Activated CD4-positive, alpha-beta memory T cell treated with anti-CD3 and anti-CD28 coated beads, Interleukin-2, amount 10 ng/mL, durations not matched to agents 7 days and 5 days (primary cell): ENCODE measurements around the gene HEXIM2. TPM values are rescaled to one million over a fixed set of nuclear protein-coding genes. Genes with fewer than 3 reads are reported as not detected.
A peak's percentile ranks its signal among the peaks of the same experiment; 100 is the strongest.

Source experiments
- CTCF ChIA-PET: fragments of 350-600 bp; sonication (Branson Sonifier 250); formaldehyde crosslinking; loops from one replicate; lab custom pipeline; 2021; ENCODE audit warnings: antibody characterized with exemption, inconsistent platforms; lab: Charles Lee
- POLR2A ChIA-PET: fragments of 350-600 bp; sonication (Branson Sonifier 250); formaldehyde crosslinking; loops from one replicate; lab custom pipeline; 2021; ENCODE audit warnings: antibody characterized with exemption; lab: Charles Lee
- DNase-seq: peaks from one replicate; pipeline ENCODE4 v3.0.0-alpha.2; 2020
- H3K27ac Mint-ChIP-seq: one replicate; pipeline ENCODE4 v1.8.0; 2021; ENCODE audit warnings: mild to moderate bottlenecking, mixed read lengths
- H3K27me3 Mint-ChIP-seq: one replicate; pipeline ENCODE4 v1.8.0; 2021; ENCODE audit warnings: mixed read lengths
- H3K36me3 Mint-ChIP-seq: one replicate; pipeline ENCODE4 v1.8.0; 2021; ENCODE audit warnings: low read depth, mixed read lengths
- H3K4me1 Mint-ChIP-seq: one replicate; pipeline ENCODE4 v1.8.0; 2021; ENCODE audit warnings: mixed read lengths
- H3K4me3 Mint-ChIP-seq: one replicate; pipeline ENCODE4 v1.8.0; 2021; ENCODE audit warnings: mild to moderate bottlenecking, mixed read lengths
- H3K9me3 Mint-ChIP-seq: one replicate; pipeline ENCODE4 v1.8.0; 2021; ENCODE audit warnings: mixed read lengths
- total RNA-seq, 2 experiments: library from RNA; stranded (reverse); gene quantifications; one replicate each; pipeline ENCODE4 v1.2.3, GENCODE V29; 2021

The HEXIM2 gene
- total RNA-seq, 2 experiments from 2014 or later: 6.5 to 8.0 TPM

DNA sequence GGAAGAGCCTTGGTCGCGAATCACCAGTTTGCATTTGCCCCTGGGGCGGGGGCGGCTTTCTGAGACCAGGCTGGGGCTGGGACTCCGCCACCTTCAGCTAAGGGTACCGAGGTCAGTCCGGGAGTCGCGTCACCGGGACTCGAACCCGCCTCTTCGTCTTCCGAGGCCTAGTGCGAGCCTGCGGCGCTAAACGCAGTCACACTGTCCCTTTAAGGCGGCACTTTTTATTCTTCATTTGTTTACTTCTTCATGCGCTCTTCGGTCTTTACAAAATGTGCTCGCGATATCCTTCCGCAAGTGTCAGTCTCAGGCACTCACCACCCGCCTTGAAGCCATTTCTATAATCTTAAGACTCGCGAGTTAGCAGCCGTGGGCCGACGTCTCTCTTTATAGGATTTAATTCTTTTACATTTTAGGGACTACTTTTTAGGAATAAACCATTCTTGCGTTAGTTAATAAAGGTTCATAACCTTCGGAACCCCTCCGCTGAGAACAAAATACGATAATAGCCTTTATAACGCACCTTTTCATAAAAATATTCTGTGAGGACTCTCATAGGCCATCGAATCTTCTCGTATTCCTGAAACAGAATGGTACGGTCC is 14.0 kb upstream of the HEXIM2 start:
- Mint-ChIP-seq H3K36me3 (peaks cover 29% of the 10 kb centered on the region), H3K9me3 (no peaks in the 10 kb centered on the region), H3K4me1 (peaks cover 50% of the 10 kb centered on the region), H3K27ac (peak overlapping the region; percentile 98), H3K4me3 (peak overlapping the region; percentile 97), H3K27me3 (no peaks in the 10 kb centered on the region)
- ChIA-PET POLR2A (interaction anchor here (0.9 to 6.6 kb wide), 17 partner anchors 10 to 261 kb away, joined by 3 to 470 read pairs (median 22); partner anchors contain the start of genes ACBD4, DCAKD, FMNL1 and HEXIM2), CTCF (interaction anchor here (0.6 to 11.2 kb wide), 9 partner anchors 10 to 165 kb away, joined by 3 to 347 read pairs (median 8); partner anchors contain the start of genes ACBD4, DCAKD, HEXIM2 and PLCD3)
- peak; percentile 84 for DNase-seq

DNA sequence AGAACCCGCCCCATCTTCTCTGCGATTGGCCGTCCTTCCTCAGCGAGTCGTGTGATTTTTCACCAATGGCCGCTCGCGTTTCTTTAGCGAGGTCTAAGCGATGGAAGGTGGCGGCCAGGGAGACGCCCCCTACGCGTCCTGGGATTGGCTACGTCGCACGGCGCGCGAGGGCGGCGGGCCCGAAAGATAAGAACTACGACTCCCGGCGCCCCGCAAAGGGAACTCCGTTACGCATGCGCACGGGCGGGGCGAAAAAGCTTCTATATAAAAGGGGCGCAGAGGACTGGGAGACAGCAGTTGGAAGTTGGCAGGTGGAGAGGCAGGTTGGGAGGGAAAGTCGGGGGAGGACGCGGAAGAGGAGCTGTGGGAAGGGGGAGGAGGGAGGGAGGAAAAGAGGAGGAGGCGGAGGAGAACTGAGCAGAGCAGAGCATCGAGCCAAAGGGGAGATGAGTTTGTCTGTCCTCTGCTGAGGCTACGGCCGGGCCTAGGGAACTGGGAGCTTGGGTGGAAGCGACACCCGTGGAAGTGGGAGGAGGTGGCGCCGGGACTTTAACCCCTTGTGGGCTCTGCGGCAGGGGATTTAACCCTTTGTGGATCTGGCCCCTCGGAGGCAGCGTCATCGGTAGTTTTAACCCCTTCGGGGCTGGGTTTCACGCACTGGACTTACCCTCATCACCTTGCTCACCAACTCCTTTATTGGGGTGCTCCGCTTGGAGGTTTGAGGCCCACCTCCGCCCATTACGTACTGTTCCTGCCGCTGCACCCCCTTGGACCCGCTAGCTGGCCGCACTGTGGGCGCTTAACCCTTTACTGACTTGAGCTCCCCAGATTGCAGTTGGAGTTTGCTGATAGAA is 13.3 kb upstream of the HEXIM2 start, which contains the start of gene HEXIM1:
HEXIM1 (plus strand) TSS at position 293 of the 854 bp plus-strand sequence. CDS start 716 bp downstream, outside the sequence.
- H3K4me1 Mint-ChIP-seq: peaks cover 45% of the 10 kb centered on the region
- peaks cover 29% of the 10 kb centered on the region for H3K36me3 Mint-ChIP-seq
- H3K27me3 Mint-ChIP-seq: no peaks in the 10 kb centered on the region
- H3K9me3 Mint-ChIP-seq: no peaks in the 10 kb centered on the region
- ChIA-PET CTCF (interaction anchor here (0.6 to 11.2 kb wide), 19 partner anchors 11 to 261 kb away, joined by 3 to 347 read pairs (median 5); partner anchors contain the start of genes ACBD4, DCAKD, HEXIM2 and PLCD3), POLR2A (interaction anchor here (0.7 to 6.6 kb wide), 26 partner anchors 11 to 261 kb away, joined by 3 to 470 read pairs (median 10); partner anchors contain the start of genes ACBD4, DCAKD, EFTUD2 and FMNL1)
- H3K4me3 Mint-ChIP-seq: peak within 1 kb of the TSS; percentile 97
- peak; percentile 99 for DNase-seq
- H3K27ac Mint-ChIP-seq: peak within 1 kb of the TSS; percentile 98

DNA sequence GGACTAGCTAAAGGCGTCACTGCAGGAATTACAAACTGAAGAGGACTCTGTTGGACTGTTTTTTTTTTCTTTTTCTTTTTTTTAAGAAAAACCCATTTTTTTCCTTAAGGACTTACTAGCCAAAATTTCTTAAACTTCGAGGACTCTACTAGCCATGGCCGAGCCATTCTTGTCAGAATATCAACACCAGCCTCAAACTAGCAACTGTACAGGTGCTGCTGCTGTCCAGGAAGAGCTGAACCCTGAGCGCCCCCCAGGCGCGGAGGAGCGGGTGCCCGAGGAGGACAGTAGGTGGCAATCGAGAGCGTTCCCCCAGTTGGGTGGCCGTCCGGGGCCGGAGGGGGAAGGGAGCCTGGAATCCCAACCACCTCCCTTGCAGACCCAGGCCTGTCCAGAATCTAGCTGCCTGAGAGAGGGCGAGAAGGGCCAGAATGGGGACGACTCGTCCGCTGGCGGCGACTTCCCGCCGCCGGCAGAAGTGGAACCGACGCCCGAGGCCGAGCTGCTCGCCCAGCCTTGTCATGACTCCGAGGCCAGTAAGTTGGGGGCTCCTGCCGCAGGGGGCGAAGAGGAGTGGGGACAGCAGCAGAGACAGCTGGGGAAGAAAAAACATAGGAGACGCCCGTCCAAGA is 12.5 kb upstream of the HEXIM2 start:
- H3K36me3 Mint-ChIP-seq: peaks cover 29% of the 10 kb centered on the region
- CTCF ChIA-PET: interaction anchor here (0.8 to 11.2 kb wide), 22 partner anchors 12 to 945 kb away, joined by 3 to 347 read pairs (median 5); partner anchors contain the start of genes ACBD4, HEXIM2 and PLCD3
- H3K4me3 Mint-ChIP-seq: peak overlapping the region; percentile 97
- peak; percentile 81 for DNase-seq
- H3K4me1 Mint-ChIP-seq: peaks cover 43% of the 10 kb centered on the region
- no peaks in the 10 kb centered on the region for H3K9me3 Mint-ChIP-seq
- peak overlapping the region; percentile 98 for H3K27ac Mint-ChIP-seq
- POLR2A ChIA-PET: interaction anchor here (0.6 to 6.6 kb wide), 31 partner anchors 8 to 1026 kb away, joined by 3 to 470 read pairs (median 7); partner anchors contain the start of genes ACBD4, DCAKD, EFTUD2 and FMNL1
- H3K27me3 Mint-ChIP-seq: no peaks in the 10 kb centered on the region

DNA sequence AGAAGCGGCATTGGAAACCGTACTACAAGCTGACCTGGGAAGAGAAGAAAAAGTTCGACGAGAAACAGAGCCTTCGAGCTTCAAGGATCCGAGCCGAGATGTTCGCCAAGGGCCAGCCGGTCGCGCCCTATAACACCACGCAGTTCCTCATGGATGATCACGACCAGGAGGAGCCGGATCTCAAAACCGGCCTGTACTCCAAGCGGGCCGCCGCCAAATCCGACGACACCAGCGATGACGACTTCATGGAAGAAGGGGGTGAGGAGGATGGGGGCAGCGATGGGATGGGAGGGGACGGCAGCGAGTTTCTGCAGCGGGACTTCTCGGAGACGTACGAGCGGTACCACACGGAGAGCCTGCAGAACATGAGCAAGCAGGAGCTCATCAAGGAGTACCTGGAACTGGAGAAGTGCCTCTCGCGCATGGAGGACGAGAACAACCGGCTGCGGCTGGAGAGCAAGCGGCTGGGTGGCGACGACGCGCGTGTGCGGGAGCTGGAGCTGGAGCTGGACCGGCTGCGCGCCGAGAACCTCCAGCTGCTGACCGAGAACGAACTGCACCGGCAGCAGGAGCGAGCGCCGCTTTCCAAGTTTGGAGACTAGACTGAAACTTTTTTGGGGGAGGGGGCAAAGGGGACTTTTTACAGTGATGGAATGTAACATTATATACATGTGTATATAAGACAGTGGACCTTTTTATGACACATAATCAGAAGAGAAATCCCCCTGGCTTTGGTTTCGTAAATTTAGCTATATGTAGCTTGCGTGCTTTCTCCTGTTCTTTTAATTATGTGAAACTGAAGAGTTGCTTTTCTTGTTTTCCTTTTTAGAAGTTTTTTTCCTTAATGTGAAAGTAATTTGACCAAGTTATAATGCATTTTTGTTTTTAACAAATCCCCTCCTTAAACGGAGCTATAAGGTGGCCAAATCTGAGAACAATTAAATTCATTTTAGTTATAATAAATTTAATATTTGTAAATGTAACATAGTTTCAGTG is 11.7 kb upstream of the HEXIM2 start:
- no peaks in the 10 kb centered on the region for H3K9me3 Mint-ChIP-seq
- peak overlapping the region; percentile 98 for H3K27ac Mint-ChIP-seq
- ChIA-PET POLR2A (interaction anchor here (0.6 to 6.6 kb wide), 27 partner anchors 9 to 1026 kb away, joined by 3 to 470 read pairs (median 7); partner anchors contain the start of genes ACBD4, DCAKD, EFTUD2 and FMNL1), CTCF (interaction anchor here (1.1 to 11.2 kb wide), 20 partner anchors 11 to 946 kb away, joined by 3 to 347 read pairs (median 6); partner anchors contain the start of genes ACBD4, HEXIM2, NMT1 and PLCD3)
- H3K27me3 Mint-ChIP-seq: no peaks in the 10 kb centered on the region
- peak; percentile 51 for DNase-seq
- peaks cover 29% of the 10 kb centered on the region for H3K36me3 Mint-ChIP-seq
- peak overlapping the region; percentile 97 for H3K4me3 Mint-ChIP-seq
- H3K4me1 Mint-ChIP-seq: peaks cover 41% of the 10 kb centered on the region

DNA sequence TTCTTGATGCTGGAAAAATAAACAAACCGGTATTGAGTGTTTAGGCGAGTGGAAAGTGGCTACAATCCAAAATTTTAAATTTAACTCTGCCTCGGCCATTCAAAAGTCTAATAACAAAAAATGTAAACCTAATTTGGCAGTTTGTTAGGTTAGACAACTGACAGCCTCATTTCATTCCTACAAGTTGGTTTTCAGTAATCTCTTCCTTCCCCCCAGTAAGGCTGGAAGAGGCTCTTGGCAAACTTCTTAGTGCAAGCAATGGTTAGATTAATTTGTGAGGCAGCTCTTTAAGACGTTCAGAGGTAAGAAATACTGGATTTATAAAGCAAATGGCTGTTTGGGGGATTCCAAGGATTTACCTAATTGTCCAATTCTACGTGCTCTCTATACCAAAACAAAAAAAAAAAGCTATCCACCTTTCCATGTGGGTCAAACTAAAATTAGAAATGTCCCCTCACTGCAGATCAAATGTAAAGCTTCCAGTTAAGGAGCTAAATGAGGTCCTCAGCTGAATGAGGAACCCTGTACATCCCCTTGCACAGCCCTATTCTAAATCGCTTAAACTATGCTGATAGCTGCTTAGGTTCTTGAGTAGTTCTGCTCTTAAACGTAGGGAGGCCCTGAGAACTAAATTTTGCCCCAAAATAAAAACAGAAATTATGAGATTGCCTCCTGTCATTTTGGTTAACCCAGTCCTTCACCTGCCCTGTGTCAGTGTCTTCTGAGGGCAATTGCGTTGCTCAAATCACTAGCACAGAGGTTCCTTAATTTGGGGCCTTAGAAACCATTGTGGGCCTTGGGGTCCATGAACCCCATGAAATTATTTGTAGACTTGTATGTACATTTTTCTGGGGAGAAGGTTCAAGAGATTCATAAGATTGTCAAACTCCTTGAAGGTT is 10.5 kb upstream of the HEXIM2 start:
- Mint-ChIP-seq H3K27me3 (no peaks in the 10 kb centered on the region), H3K9me3 (no peaks in the 10 kb centered on the region), H3K27ac (peak overlapping the region; percentile 70), H3K4me3 (peak overlapping the region; percentile 64), H3K36me3 (peaks cover 29% of the 10 kb centered on the region), H3K4me1 (peaks cover 37% of the 10 kb centered on the region)
- no peak for DNase-seq
- POLR2A ChIA-PET: interaction anchor here (0.7 to 6.6 kb wide), 13 partner anchors 10 to 165 kb away, joined by 3 to 470 read pairs (median 20); partner anchors contain the start of genes ACBD4, DCAKD, FMNL1 and HEXIM2
- CTCF ChIA-PET: interaction anchor here (1.0 to 11.2 kb wide), 18 partner anchors 10 to 234 kb away, joined by 3 to 347 read pairs (median 4); partner anchors contain the start of genes ACBD4, HEXIM2, MAP3K14 and NMT1

DNA sequence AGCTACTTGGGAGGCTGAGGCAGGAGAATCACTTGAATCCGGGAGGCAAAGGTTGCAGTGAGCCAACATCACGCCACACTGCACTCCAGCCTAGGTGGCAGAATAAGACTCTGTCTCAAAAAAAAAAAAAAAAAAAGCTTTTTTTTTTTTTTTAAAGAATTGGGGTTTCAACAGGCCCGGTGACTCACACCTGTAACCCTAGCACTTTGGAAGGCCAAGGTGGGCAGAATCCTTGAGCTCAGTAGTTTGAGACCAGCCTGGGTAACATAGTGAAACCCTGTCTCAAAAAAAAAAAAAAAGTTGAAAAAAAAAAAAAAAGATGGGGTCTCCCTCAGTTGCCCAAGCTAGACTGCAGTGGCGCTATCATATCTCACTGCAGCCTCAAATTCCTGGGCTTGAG is 6.6 kb upstream of the HEXIM2 start:
- H3K9me3 Mint-ChIP-seq: no peaks in the 10 kb centered on the region
- no peak overlapping the region for H3K4me3 Mint-ChIP-seq
- POLR2A ChIA-PET: interaction anchor here (0.6 to 0.7 kb wide), 2 partner anchors 18 to 389 kb away, joined by 3 read pairs; no protein-coding TSS in a partner anchor
- H3K36me3 Mint-ChIP-seq: peaks cover 38% of the 10 kb centered on the region
- H3K27me3 Mint-ChIP-seq: no peaks in the 10 kb centered on the region
- peaks cover 44% of the 10 kb centered on the region for H3K4me1 Mint-ChIP-seq
- CTCF ChIA-PET: interaction anchor here (0.6 to 3.2 kb wide), 6 partner anchors 18 to 192 kb away, joined by 3 to 35 read pairs (median 7); partner anchors contain the start of gene ACBD4
- no peak for DNase-seq
- H3K27ac Mint-ChIP-seq: no peak overlapping the region

DNA sequence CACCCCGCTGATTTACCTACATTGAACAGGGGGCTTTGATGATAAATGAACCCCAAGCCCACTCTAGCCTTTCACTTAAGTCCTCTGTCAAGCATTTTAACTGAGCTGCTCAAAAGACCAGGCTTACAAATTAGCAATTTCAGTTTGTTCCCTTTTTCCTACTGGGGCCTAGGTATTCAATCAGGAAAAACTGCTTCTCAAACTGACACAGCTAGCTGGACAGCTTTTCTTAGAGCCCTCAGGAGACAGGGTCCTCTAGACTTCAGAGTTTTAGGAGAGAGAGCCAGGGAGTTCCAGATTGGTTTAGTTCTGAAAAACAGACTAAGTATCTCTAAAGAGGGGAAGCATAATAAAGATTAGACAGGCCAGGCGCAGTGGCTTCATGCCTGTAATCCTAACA is 6.2 kb upstream of the HEXIM2 start:
- ChIA-PET POLR2A (interaction anchor here (0.6 to 0.7 kb wide), 2 partner anchors 18 to 390 kb away, joined by 3 read pairs; no protein-coding TSS in a partner anchor), CTCF (interaction anchor here (0.6 to 3.2 kb wide), 6 partner anchors 18 to 192 kb away, joined by 3 to 35 read pairs (median 7); partner anchors contain the start of gene ACBD4)
- no peak for DNase-seq
- Mint-ChIP-seq H3K4me3 (no peak overlapping the region), H3K4me1 (peaks cover 43% of the 10 kb centered on the region), H3K27ac (no peak overlapping the region), H3K9me3 (no peaks in the 10 kb centered on the region), H3K36me3 (peaks cover 38% of the 10 kb centered on the region), H3K27me3 (no peaks in the 10 kb centered on the region)

DNA sequence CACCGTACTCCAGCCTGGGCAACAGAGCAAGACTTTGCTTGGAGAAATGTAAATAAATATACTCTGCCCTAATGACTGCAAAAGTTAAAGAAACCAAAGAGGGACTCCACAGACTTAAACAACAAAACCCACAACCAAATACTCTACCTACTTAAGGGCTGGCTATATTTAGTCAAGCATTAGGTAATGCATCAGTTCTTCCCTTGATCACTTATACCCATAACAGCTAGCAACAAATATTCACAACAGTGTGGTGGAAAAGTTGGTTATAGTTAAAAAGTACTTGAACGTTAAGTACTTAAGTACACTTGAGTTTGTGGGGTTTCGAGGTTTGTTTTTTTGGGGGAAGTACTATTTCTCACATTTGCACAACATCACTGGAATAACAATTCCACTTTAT is 5.4 kb upstream of the HEXIM2 start:
- H3K27me3 Mint-ChIP-seq: no peaks in the 10 kb centered on the region
- H3K36me3 Mint-ChIP-seq: peaks cover 38% of the 10 kb centered on the region
- POLR2A ChIA-PET: no interaction called here
- no peaks in the 10 kb centered on the region for H3K9me3 Mint-ChIP-seq
- CTCF ChIA-PET: interaction anchor here (1.2 to 3.2 kb wide), 3 partner anchors 17 to 41 kb away, joined by 3 to 35 read pairs (median 31); partner anchors contain the start of gene ACBD4
- no peak overlapping the region for H3K27ac Mint-ChIP-seq
- H3K4me3 Mint-ChIP-seq: no peak overlapping the region
- DNase-seq: no peak
- H3K4me1 Mint-ChIP-seq: peaks cover 38% of the 10 kb centered on the region

DNA sequence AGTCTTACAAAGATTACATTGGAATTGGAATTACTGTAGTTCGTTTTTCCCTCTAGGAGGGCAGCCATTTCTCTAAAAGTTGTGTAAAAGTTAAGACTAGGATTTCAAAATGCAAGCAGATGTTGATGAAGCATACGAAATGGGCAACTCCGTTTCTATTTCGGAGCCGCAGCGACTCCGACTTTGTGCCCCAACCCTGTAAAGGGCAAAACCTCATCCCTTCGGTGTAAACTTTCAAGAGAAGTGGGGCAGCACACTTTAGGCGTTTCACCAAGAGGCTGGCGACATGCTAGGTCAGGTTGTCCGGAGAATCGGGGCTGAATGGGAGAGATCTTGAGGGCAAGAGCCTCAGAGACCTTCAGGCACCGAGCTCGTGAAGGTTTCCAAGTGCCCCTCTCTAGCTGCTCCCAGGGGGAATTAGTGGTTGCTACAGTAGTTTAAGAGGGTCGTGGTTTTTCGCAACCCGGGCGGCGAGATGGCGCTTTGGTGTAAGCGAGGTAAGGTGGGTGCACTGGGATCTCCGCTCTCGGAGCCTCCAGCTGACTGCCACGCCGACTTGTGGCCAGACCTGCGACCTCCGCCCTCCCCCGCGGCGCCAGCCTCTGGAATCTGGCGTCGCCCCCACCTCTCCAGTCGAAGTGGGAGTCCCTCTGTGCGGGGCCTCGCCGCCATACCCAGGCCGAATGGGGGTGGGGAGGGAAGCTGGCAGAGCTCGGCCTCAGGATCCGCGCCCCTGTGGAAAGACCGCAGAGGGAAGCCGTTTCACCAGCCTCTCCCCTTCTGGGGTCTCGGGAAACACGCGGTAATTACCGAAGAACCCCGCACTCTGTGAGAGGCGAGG is 1.0 kb upstream of the HEXIM2 start:
- POLR2A ChIA-PET: interaction anchor here (0.8 to 8.9 kb wide), 21 partner anchors 11 to 262 kb away, joined by 3 to 470 read pairs (median 7); partner anchors contain the start of genes ACBD4, EFTUD2, FMNL1 and HEXIM1
- peaks cover 37% of the 10 kb centered on the region for H3K36me3 Mint-ChIP-seq
- H3K27me3 Mint-ChIP-seq: no peaks in the 10 kb centered on the region
- H3K9me3 Mint-ChIP-seq: no peaks in the 10 kb centered on the region
- H3K27ac Mint-ChIP-seq: peak overlapping the region; percentile 90
- peak overlapping the region; percentile 98 for H3K4me3 Mint-ChIP-seq
- H3K4me1 Mint-ChIP-seq: peaks cover 48% of the 10 kb centered on the region
- CTCF ChIA-PET: interaction anchor here (0.7 to 7.6 kb wide), 7 partner anchors 10 to 60 kb away, joined by 3 to 198 read pairs (median 9); partner anchors contain the start of genes ACBD4 and HEXIM1
- peak; percentile 60 for DNase-seq
